GM21723 (cell line): ENCODE measurements around the gene ENDOU.

Source experiments
- ATAC-seq: cut with Tn5 transposase; IDR thresholded peaks from one replicate; pipeline ENCODE4 v1.9.1; 2021; ENCODE audit warnings: mild to moderate bottlenecking, moderate library complexity; ENCODE audit not compliant: unreplicated experiment

ENDOU gene

GRCh38 chr12:47722136-47722834 is 3.0 kb downstream of the ENDOU start:
- ATAC-seq: no peak

- no peak for ATAC-seq
These were observed 3.8 kb downstream of the ENDOU start for GRCh38 chr12:47721431-47721973.

- ATAC-seq: no peak
These were observed 6.8 kb downstream of the ENDOU start for GRCh38 chr12:47718531-47718930.

- ATAC-seq: no peak
These were observed 7.7 kb downstream of the ENDOU start for GRCh38 chr12:47717443-47718193.

GRCh38 chr12:47717046-47717442 is 8.2 kb downstream of the ENDOU start:
- ATAC-seq: no peak

- no peak for ATAC-seq
These were observed 9.3 kb downstream of the ENDOU start for GRCh38 chr12:47715877-47716548.

GRCh38 chr12:47715393-47715876 is 9.9 kb downstream of the ENDOU start:
- peak; percentile 89 for ATAC-seq

- no peak for ATAC-seq
These were observed 10.4 kb downstream of the ENDOU start for GRCh38 chr12:47714826-47715386.

- ATAC-seq: no peak
These were observed 13.1 kb downstream of the ENDOU start for GRCh38 chr12:47712171-47712570.

- ATAC-seq: no peak
These were observed 13.8 kb downstream of the ENDOU start for GRCh38 chr12:47711448-47711847.

GRCh38 chr12:47710278-47710677 is 15.0 kb downstream of the ENDOU start:
- ATAC-seq: no peak

GRCh38 chr12:47709671-47710070 is 15.6 kb downstream of the ENDOU start:
- ATAC-seq: no peak

- no peak for ATAC-seq
These were observed 16.1 kb downstream of the ENDOU start for GRCh38 chr12:47709237-47709636.

GRCh38 chr12:47707905-47708543 is 17.3 kb downstream of the ENDOU start:
- ATAC-seq: no peak

GRCh38 chr12:47707355-47707754 is 17.9 kb downstream of the ENDOU start:
- no peak for ATAC-seq

- peak; percentile 82 for ATAC-seq
These were observed 19.5 kb downstream of the ENDOU start, which contains the start of gene RPAP3 for GRCh38 chr12:47705566-47706425. RPAP3 (minus strand) TSS chr12:47706030; CDS start chr12:47702840, 3,190 bp downstream.

GRCh38 chr12:47705229-47705565 is 20.1 kb downstream of the ENDOU start:
- ATAC-seq: peak; percentile 0

- no peak for ATAC-seq
These were observed 20.6 kb downstream of the ENDOU start for GRCh38 chr12:47704719-47705118.

GRCh38 chr12:47700263-47700662 is 25.0 kb downstream of the ENDOU start:
- no peak for ATAC-seq

GRCh38 chr12:47698631-47699030 is 26.7 kb downstream of the ENDOU start:
- ATAC-seq: no peak
